Ascending aorta (tissue), 2 donors: ENCODE results near the gene SEC63. TPM values are rescaled to one million over a fixed set of nuclear protein-coding genes. Genes with fewer than 3 reads are reported as not detected.
A peak's percentile ranks its signal among the peaks of the same experiment; 100 is the strongest.

Experiments
- DNase-seq, 2 donors: peaks; one replicate each; pipeline ENCODE4 v3.0.0-alpha.2; 2019; ENCODE audit warnings: low spot score in 2 of 2
- H3K27ac ChIP-seq, 2 donors: fragments of 200-600 bp; sonication (generic); one replicate each; pipeline ENCODE4 v1.5.1; 2016 to 2017; ENCODE audit warnings: mild to moderate bottlenecking in 1 of 2
- H3K27me3 ChIP-seq: fragments of 200-600 bp; sonication (generic); one replicate; pipeline ENCODE4 v1.5.1; 2017
- H3K36me3 ChIP-seq, 2 donors: fragments of 200-600 bp; sonication (generic); one replicate each; pipeline ENCODE4 v1.5.1; 2016
- H3K4me1 ChIP-seq, 2 donors: fragments of 200-600 bp; sonication (generic); one replicate each; pipeline ENCODE4 v1.5.1; 2016 to 2017; ENCODE audit warnings: mild to moderate bottlenecking in 1 of 2
- H3K4me3 ChIP-seq, 2 donors: fragments of 200-600 bp; sonication (generic); one replicate each; pipeline ENCODE4 v1.5.1; 2016 to 2017; ENCODE audit warnings: mild to moderate bottlenecking in 1 of 2
- H3K9me3 ChIP-seq, 2 donors: fragments of 200-600 bp; sonication (generic); one replicate each; pipeline ENCODE4 v1.5.1; 2016
- intact Hi-C: fragments of 100-400 bp; cut with DNase I; formaldehyde crosslinking; loops from one replicate; pipeline ENCODE4 v1.15.1; 2023
- total RNA-seq: library from RNA; depleted of rRNA; stranded (reverse); fragments of >200 nt; gene quantifications from one replicate; pipeline ENCODE4 v1.1.0, GENCODE V29; 2016
- TF ChIP-seq, protein P1 (sequence below), 3 experiments: fragments of 200-600 bp in 2 of 3; fragments of 450-650 bp in 1 of 3; sonication (generic) in 2 of 3; IDR thresholded peaks; one replicate each; pipeline ENCODE4 v1.5.1; 2016 to 2019; ENCODE audit warnings: antibody characterized with exemption in 3 of 3, mild to moderate bottlenecking in 1 of 3, moderate library complexity in 1 of 3

Gene SEC63
- total RNA-seq, 1 donor from 2014 or later = 13.1 TPM

DNA sequence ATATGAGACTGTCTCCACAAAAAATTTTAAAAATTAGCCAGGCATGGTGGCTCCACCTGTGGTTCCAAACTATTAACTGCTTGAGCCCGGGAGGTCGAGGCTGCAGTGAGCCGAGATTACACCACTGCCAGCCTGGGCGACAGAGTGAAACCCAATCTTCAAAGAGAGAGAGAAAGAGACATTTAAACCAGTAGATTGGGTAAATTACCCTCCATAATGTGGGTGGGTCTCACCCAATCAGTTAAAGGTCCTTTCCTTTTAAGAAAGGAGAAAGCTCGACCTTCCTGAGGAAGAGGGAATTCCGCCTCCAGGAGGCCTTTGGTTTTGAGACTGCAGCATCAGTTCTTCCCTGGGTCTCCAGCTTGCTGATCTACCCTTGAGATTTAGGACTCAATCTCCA is 108.7 kb downstream of the SEC63 start:
- TF ChIP-seq, protein P1, sequence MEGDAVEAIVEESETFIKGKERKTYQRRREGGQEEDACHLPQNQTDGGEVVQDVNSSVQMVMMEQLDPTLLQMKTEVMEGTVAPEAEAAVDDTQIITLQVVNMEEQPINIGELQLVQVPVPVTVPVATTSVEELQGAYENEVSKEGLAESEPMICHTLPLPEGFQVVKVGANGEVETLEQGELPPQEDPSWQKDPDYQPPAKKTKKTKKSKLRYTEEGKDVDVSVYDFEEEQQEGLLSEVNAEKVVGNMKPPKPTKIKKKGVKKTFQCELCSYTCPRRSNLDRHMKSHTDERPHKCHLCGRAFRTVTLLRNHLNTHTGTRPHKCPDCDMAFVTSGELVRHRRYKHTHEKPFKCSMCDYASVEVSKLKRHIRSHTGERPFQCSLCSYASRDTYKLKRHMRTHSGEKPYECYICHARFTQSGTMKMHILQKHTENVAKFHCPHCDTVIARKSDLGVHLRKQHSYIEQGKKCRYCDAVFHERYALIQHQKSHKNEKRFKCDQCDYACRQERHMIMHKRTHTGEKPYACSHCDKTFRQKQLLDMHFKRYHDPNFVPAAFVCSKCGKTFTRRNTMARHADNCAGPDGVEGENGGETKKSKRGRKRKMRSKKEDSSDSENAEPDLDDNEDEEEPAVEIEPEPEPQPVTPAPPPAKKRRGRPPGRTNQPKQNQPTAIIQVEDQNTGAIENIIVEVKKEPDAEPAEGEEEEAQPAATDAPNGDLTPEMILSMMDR (IDR thresholded peaks at IDR 0.05) = no peak
- H3K27ac ChIP-seq = no peak overlapping the region
- DNase-seq = no peak
- peaks cover 2 to 4% of the 10 kb centered on the region in 2 donors for H3K4me1 ChIP-seq
- intact Hi-C loops = no loop called here
- no peaks in the 10 kb centered on the region for H3K9me3 ChIP-seq
- no peaks in the 10 kb centered on the region for H3K27me3 ChIP-seq
- no peaks in the 10 kb centered on the region for H3K36me3 ChIP-seq
- H3K4me3 ChIP-seq = no peak overlapping the region

- intact Hi-C loops = loop anchor here (1.0 kb wide), 1 partner anchor 173 kb away; no protein-coding TSS in a partner anchor
- Histone ChIP-seq H3K27me3 (no peaks in the 10 kb centered on the region), H3K36me3 (no peaks in the 10 kb centered on the region), H3K27ac (no peak overlapping the region), H3K4me1 (peaks cover 2 to 4% of the 10 kb centered on the region in 2 donors), H3K4me3 (peak overlapping the region; percentile 48 to 67), H3K9me3 (no peaks in the 10 kb centered on the region)
- peak in 1 of 2 donors; percentile 90 for DNase-seq
- TF ChIP-seq, protein P1 (IDR thresholded peaks at IDR 0.05) = peak; percentile 86 to 98 (median 95)
Measured at GRCh38 chr6:107847844-107848802, 109.9 kb downstream of the SEC63 start.

DNA sequence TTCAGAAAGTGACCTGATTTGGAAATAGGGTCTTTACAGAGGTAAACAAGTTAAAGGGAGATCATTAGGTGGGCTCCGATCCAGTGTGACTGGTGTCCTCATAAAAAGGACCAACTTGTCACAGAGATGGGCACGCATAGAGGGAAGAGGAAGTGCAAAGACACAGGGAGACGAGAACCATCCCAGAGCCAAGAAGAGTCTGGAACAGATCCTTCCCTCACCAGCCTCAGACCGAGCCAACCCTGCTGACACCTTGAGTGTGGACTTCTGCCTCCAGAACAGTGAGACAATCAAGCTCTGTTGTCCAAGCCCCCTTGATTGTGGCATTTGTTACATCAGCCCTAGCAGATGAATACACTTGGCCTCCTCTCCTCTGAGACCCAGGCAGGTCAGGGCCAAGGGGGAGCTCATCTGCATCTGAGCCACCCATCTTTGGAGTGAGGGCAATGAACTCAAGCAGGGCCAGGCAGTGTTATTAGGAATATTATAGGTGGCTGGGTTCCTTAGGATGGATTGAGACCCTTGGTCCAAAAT is 111.7 kb downstream of the SEC63 start:
- no peaks in the 10 kb centered on the region for H3K36me3 ChIP-seq
- intact Hi-C loops = no loop called here
- H3K4me1 ChIP-seq = peaks cover 2 to 4% of the 10 kb centered on the region in 2 donors

GRCh38 chr6:107845777-107846176 is 112.2 kb downstream of the SEC63 start:
- TF ChIP-seq, protein P1 (IDR thresholded peaks at IDR 0.05) = no peak
- DNase-seq = no peak
- Histone ChIP-seq H3K27me3 (no peaks in the 10 kb centered on the region), H3K4me3 (no peak overlapping the region), H3K36me3 (no peaks in the 10 kb centered on the region), H3K4me1 (peaks cover 2 to 4% of the 10 kb centered on the region in 2 donors), H3K27ac (no peak overlapping the region), H3K9me3 (no peaks in the 10 kb centered on the region)
- intact Hi-C loops = no loop called here

More for the DNA sequence above, 111.7 kb downstream of the SEC63 start:
- no peaks in the 10 kb centered on the region for H3K27me3 ChIP-seq
- TF ChIP-seq, protein P1 (IDR thresholded peaks at IDR 0.05) = no peak
- no peaks in the 10 kb centered on the region for H3K9me3 ChIP-seq
- no peak overlapping the region for H3K27ac ChIP-seq
- no peak overlapping the region for H3K4me3 ChIP-seq
- DNase-seq = no peak

DNA sequence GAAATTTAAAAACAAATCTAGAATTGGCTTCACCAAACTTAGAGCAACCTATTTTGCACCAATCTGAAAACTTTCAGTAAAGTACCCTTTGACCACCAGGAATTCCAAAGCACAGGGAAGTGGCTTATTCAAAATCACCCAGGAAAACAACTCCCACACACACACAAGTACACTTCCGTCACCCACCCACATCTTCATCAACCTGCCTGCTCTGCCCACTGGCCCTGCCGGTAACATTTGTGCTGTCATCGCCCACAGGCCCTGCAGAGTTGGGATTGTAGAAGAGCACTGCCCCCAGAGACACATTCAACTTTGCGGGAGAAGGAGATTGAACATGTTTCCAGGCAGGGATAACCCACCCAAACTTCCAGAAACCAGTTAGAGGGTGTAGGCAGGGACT is 114.6 kb downstream of the SEC63 start:
- no peak for DNase-seq
- intact Hi-C loops = no loop called here
- no peaks in the 10 kb centered on the region for H3K36me3 ChIP-seq
- TF ChIP-seq, protein P1 (IDR thresholded peaks at IDR 0.05) = no peak
- H3K4me3 ChIP-seq = no peak overlapping the region
- H3K9me3 ChIP-seq = no peaks in the 10 kb centered on the region
- H3K4me1 ChIP-seq = peaks cover 2 to 4% of the 10 kb centered on the region in 2 donors
- H3K27ac ChIP-seq = no peak overlapping the region
- no peaks in the 10 kb centered on the region for H3K27me3 ChIP-seq
